OCI-LY3 (cell line): ENCODE data around the gene CTBP2.

Experiments
- EZH2phosphoT487 ChIP-seq: fragments of 200-600 bp; shearing (Covaris generic); IDR thresholded peaks from 2 replicates; pipeline ENCODE4 v1.6.1; 2018; ENCODE audit warnings: antibody characterized with exemption, mixed run types, low read depth
- TF ChIP-seq, protein P1 (sequence below): fragments of 200-600, 300-600 bp; sonication (generic); IDR thresholded peaks from 2 replicates; pipeline ENCODE4 v1.5.1; 2014; ENCODE audit warnings: antibody characterized with exemption, low read length, low read depth

DNA sequence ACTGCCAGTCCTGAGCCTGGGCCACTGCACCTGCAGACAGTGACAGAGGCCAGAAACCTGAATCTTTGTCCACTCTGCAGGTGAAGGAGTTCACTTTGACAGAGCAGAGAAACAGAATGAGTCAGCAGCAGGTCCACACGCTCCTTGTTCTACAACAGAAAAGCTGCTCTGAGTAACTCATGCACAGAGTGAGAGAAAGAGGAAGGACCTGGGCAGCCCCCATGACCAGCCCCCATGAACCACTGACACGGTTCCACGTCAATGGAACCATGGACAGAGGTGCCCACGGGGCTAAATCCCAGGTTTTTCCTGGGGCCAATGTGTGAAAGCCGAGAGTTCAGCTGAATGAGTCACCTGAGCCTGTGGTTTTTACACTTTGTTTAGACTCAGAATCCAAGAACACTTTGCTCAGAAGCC lies 40.8 kb upstream of the CTBP2 start:
- TF ChIP-seq, protein P1, sequence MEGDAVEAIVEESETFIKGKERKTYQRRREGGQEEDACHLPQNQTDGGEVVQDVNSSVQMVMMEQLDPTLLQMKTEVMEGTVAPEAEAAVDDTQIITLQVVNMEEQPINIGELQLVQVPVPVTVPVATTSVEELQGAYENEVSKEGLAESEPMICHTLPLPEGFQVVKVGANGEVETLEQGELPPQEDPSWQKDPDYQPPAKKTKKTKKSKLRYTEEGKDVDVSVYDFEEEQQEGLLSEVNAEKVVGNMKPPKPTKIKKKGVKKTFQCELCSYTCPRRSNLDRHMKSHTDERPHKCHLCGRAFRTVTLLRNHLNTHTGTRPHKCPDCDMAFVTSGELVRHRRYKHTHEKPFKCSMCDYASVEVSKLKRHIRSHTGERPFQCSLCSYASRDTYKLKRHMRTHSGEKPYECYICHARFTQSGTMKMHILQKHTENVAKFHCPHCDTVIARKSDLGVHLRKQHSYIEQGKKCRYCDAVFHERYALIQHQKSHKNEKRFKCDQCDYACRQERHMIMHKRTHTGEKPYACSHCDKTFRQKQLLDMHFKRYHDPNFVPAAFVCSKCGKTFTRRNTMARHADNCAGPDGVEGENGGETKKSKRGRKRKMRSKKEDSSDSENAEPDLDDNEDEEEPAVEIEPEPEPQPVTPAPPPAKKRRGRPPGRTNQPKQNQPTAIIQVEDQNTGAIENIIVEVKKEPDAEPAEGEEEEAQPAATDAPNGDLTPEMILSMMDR: no peak
- no peak for TF ChIP-seq EZH2phosphoT487
